ENCODE measurements around the gene CACNB2. TPM values are rescaled to one million over a fixed set of nuclear protein-coding genes. Genes with fewer than 3 reads are reported as not detected.

Gene CACNB2
- total RNA-seq, 2 experiments from 2014 or later = not detected

GRCh38 chr10:18236756-18237155, 96.5 kb downstream of the CACNB2 start:
- intact Hi-C loops (cut with DNase I, micrococcal nuclease) = loop anchor here in 1 of 2 experiments (5.0 kb wide), 3 partner anchors 134 to 629 kb away; no protein-coding TSS in a partner anchor
- Mint-ChIP-seq H3K4me1 (no peaks in the 10 kb centered on the region), H3K27me3 (peaks cover 9% of the 10 kb centered on the region), H3K4me3 (no peak overlapping the region), H3K27ac (no peak overlapping the region), H3K9me3 (ENCODE audit: low read depth) (no peaks in the 10 kb centered on the region), H3K36me3 (ENCODE audit: low read depth) (no peaks in the 10 kb centered on the region)
- no peak for ATAC-seq
- no peak for DNase-seq
- ChIA-PET CTCF (no interaction called here), POLR2A (no interaction called here)

- DNase-seq (no peak), ATAC-seq (no peak)
- H3K27ac Mint-ChIP-seq = no peak overlapping the region
- no peak overlapping the region for H3K4me3 Mint-ChIP-seq
- H3K9me3 Mint-ChIP-seq (ENCODE audit: low read depth) = no peaks in the 10 kb centered on the region
- POLR2A ChIA-PET = no interaction called here
- no peaks in the 10 kb centered on the region for H3K36me3 Mint-ChIP-seq (ENCODE audit: low read depth)
- H3K4me1 Mint-ChIP-seq = no peaks in the 10 kb centered on the region
- CTCF ChIA-PET = interaction anchor here (0.6 to 0.9 kb wide), 3 partner anchors 11 to 86 kb away, joined by 3 to 4 read pairs (median 3); no protein-coding TSS in a partner anchor
- H3K27me3 Mint-ChIP-seq = peaks cover 9% of the 10 kb centered on the region
- intact Hi-C loops (cut with DNase I, micrococcal nuclease) = loop anchor here in 1 of 2 experiments (2.0 to 5.0 kb wide), 5 partner anchors 137 to 632 kb away; no protein-coding TSS in a partner anchor
These were observed 98.8 kb downstream of the CACNB2 start for GRCh38 chr10:18238870-18239485.

GRCh38 chr10:18240185-18240882, 100.1 kb downstream of the CACNB2 start:
- no peaks in the 10 kb centered on the region for H3K9me3 Mint-ChIP-seq (ENCODE audit: low read depth)
- no peak overlapping the region for H3K4me3 Mint-ChIP-seq
- H3K27ac Mint-ChIP-seq = no peak overlapping the region
- no peak for ATAC-seq
- no peak for DNase-seq
- no peaks in the 10 kb centered on the region for H3K36me3 Mint-ChIP-seq (ENCODE audit: low read depth)
- CTCF ChIA-PET = interaction anchor here (0.6 to 0.9 kb wide), 3 partner anchors 10 to 268 kb away, joined by 3 to 5 read pairs (median 3); no protein-coding TSS in a partner anchor
- no peaks in the 10 kb centered on the region for H3K4me1 Mint-ChIP-seq
- POLR2A ChIA-PET = no interaction called here
- peaks cover 6% of the 10 kb centered on the region for H3K27me3 Mint-ChIP-seq
- intact Hi-C loops (cut with DNase I, micrococcal nuclease) = no loop called here

GRCh38 chr10:18246967-18247366, 106.7 kb downstream of the CACNB2 start:
- ATAC-seq (no peak), DNase-seq (no peak)
- ChIA-PET CTCF (no interaction called here), POLR2A (no interaction called here)
- Mint-ChIP-seq H3K27ac (no peak overlapping the region), H3K4me1 (no peaks in the 10 kb centered on the region), H3K27me3 (no peaks in the 10 kb centered on the region), H3K36me3 (ENCODE audit: low read depth) (no peaks in the 10 kb centered on the region), H3K4me3 (no peak overlapping the region), H3K9me3 (ENCODE audit: low read depth) (no peaks in the 10 kb centered on the region)
- intact Hi-C loops (cut with DNase I, micrococcal nuclease) = no loop called here

- DNase-seq (no peak), ATAC-seq (no peak)
- POLR2A ChIA-PET = no interaction called here
- H3K4me1 Mint-ChIP-seq = no peaks in the 10 kb centered on the region
- H3K4me3 Mint-ChIP-seq = no peak overlapping the region
- H3K9me3 Mint-ChIP-seq (ENCODE audit: low read depth) = no peaks in the 10 kb centered on the region
- CTCF ChIA-PET = interaction anchor here (0.7 kb wide), 1 partner anchor 19 kb away, joined by 5 read pairs; no protein-coding TSS in a partner anchor
- no peaks in the 10 kb centered on the region for H3K36me3 Mint-ChIP-seq (ENCODE audit: low read depth)
- H3K27ac Mint-ChIP-seq = no peak overlapping the region
- intact Hi-C loops (cut with DNase I, micrococcal nuclease) = no loop called here
- H3K27me3 Mint-ChIP-seq = peaks cover 4% of the 10 kb centered on the region
These were observed 111.9 kb downstream of the CACNB2 start for GRCh38 chr10:18252086-18252485.

GRCh38 chr10:18254086-18254485, 113.9 kb downstream of the CACNB2 start:
- peaks cover 4% of the 10 kb centered on the region for H3K27me3 Mint-ChIP-seq
- no peaks in the 10 kb centered on the region for H3K4me1 Mint-ChIP-seq
- intact Hi-C loops (cut with DNase I, micrococcal nuclease) = no loop called here
- ChIA-PET CTCF (no interaction called here), POLR2A (no interaction called here)
- no peak overlapping the region for H3K4me3 Mint-ChIP-seq
- no peaks in the 10 kb centered on the region for H3K36me3 Mint-ChIP-seq (ENCODE audit: low read depth)
- H3K9me3 Mint-ChIP-seq (ENCODE audit: low read depth) = no peaks in the 10 kb centered on the region
- DNase-seq = no peak
- no peak for ATAC-seq
- H3K27ac Mint-ChIP-seq = no peak overlapping the region

- Mint-ChIP-seq H3K27ac (no peak overlapping the region), H3K27me3 (peaks cover 4% of the 10 kb centered on the region), H3K4me3 (no peak overlapping the region), H3K9me3 (ENCODE audit: low read depth) (no peaks in the 10 kb centered on the region), H3K36me3 (ENCODE audit: low read depth) (no peaks in the 10 kb centered on the region), H3K4me1 (no peaks in the 10 kb centered on the region)
- intact Hi-C loops (cut with DNase I, micrococcal nuclease) = no loop called here
- POLR2A ChIA-PET = no interaction called here
- no peak for ATAC-seq
- CTCF ChIA-PET = no interaction called here
- no peak for DNase-seq
These were observed 114.5 kb downstream of the CACNB2 start for GRCh38 chr10:18254692-18255091.

GRCh38 chr10:18260310-18260922, 120.2 kb downstream of the CACNB2 start:
- no peaks in the 10 kb centered on the region for H3K4me1 Mint-ChIP-seq
- H3K4me3 Mint-ChIP-seq = no peak overlapping the region
- H3K27me3 Mint-ChIP-seq = peaks cover under 1% of the 10 kb centered on the region
- H3K36me3 Mint-ChIP-seq (ENCODE audit: low read depth) = no peaks in the 10 kb centered on the region
- DNase-seq (no peak), ATAC-seq (no peak)
- no peak overlapping the region for H3K27ac Mint-ChIP-seq
- ChIA-PET CTCF (no interaction called here), POLR2A (no interaction called here)
- no peaks in the 10 kb centered on the region for H3K9me3 Mint-ChIP-seq (ENCODE audit: low read depth)
- intact Hi-C loops (cut with DNase I, micrococcal nuclease) = no loop called here

GRCh38 chr10:18261063-18261610, 120.9 kb downstream of the CACNB2 start:
- ChIA-PET CTCF (interaction anchor here (0.8 kb wide), 1 partner anchor 10 kb away, joined by 4 read pairs; no protein-coding TSS in a partner anchor), POLR2A (no interaction called here)
- ATAC-seq = no peak
- Mint-ChIP-seq H3K4me3 (no peak overlapping the region), H3K9me3 (ENCODE audit: low read depth) (no peaks in the 10 kb centered on the region), H3K27me3 (no peaks in the 10 kb centered on the region), H3K4me1 (no peaks in the 10 kb centered on the region), H3K27ac (no peak overlapping the region), H3K36me3 (ENCODE audit: low read depth) (no peaks in the 10 kb centered on the region)
- DNase-seq = no peak
- intact Hi-C loops (cut with DNase I, micrococcal nuclease) = no loop called here

- POLR2A ChIA-PET = no interaction called here
- no peaks in the 10 kb centered on the region for H3K36me3 Mint-ChIP-seq (ENCODE audit: low read depth)
- ATAC-seq = no peak
- H3K4me1 Mint-ChIP-seq = no peaks in the 10 kb centered on the region
- no peak overlapping the region for H3K4me3 Mint-ChIP-seq
- no peak overlapping the region for H3K27ac Mint-ChIP-seq
- DNase-seq = no peak
- CTCF ChIA-PET = interaction anchor here (0.8 kb wide), 1 partner anchor 11 kb away, joined by 4 read pairs; no protein-coding TSS in a partner anchor
- no peaks in the 10 kb centered on the region for H3K9me3 Mint-ChIP-seq (ENCODE audit: low read depth)
- intact Hi-C loops (cut with DNase I, micrococcal nuclease) = no loop called here
- H3K27me3 Mint-ChIP-seq = no peaks in the 10 kb centered on the region
These were observed 121.6 kb downstream of the CACNB2 start for GRCh38 chr10:18261768-18262231.

- DNase-seq = no peak
- intact Hi-C loops (cut with DNase I, micrococcal nuclease) = no loop called here
- Mint-ChIP-seq H3K4me1 (no peaks in the 10 kb centered on the region), H3K4me3 (no peak overlapping the region), H3K27ac (no peak overlapping the region), H3K9me3 (ENCODE audit: low read depth) (no peaks in the 10 kb centered on the region), H3K27me3 (no peaks in the 10 kb centered on the region), H3K36me3 (ENCODE audit: low read depth) (no peaks in the 10 kb centered on the region)
- CTCF ChIA-PET = no interaction called here
- POLR2A ChIA-PET = no interaction called here
- no peak for ATAC-seq
These were observed 124.3 kb downstream of the CACNB2 start for GRCh38 chr10:18264466-18265050.

All from activated CD4-positive, alpha-beta T cell treated with anti-CD3 and anti-CD28 coated beads for 36 hours (primary cell).